H1 (cell line): Measurements from ENCODE around the gene INVS. TPM values are rescaled to one million over a fixed set of nuclear protein-coding genes. Genes with fewer than 3 reads are reported as not detected.

Source experiments
- CTCF ChIA-PET: fragments of 300-600 bp; sonication (Branson Sonifier 250); formaldehyde crosslinking; loops from one replicate; lab custom pipeline; 2021; ENCODE audit not compliant: partially characterized antibody; lab: Charles Lee
- POLR2A ChIA-PET: fragments of 300-600 bp; sonication (Branson Sonifier 250); formaldehyde crosslinking; loops from one replicate; lab custom pipeline; 2021; ENCODE audit warnings: inconsistent platforms; ENCODE audit not compliant: partially characterized antibody; lab: Charles Lee
- DNase-seq, 2 experiments: peaks; one replicate each; pipeline versions ENCODE4 v3.0.0 to v3.0.0-alpha.2; 2010 to 2022; ENCODE audit warnings: low spot score in 2 of 2, low read depth in 1 of 2, mixed read lengths in 1 of 2
- FAIRE-seq: peaks from 2 replicates; lab custom pipeline; 2011; peaks lifted over from hg19 to GRCh38; lab: Jason Lieb, UNC
- H2AFZ ChIP-seq: 2 replicates; pipeline ENCODE4 v1.8.1; 2012; ENCODE audit warnings: low read length, inconsistent platforms
- H2AK5ac ChIP-seq: 2 replicates; pipeline ENCODE4 v1.6.1; 2013; ENCODE audit warnings: low read depth, low read length
- H2BK120ac ChIP-seq: replicated peaks from 2 replicates; pipeline ENCODE3; 2013; ENCODE audit warnings: low read depth, low read length, inconsistent platforms
- H2BK12ac ChIP-seq: 2 replicates; pipeline ENCODE4 v1.6.1; 2013; ENCODE audit warnings: low read depth, low read length
- H2BK15ac ChIP-seq: 2 replicates; pipeline ENCODE4 v1.6.1; 2013; ENCODE audit warnings: low read length
- H2BK20ac ChIP-seq: 2 replicates; pipeline ENCODE4 v1.6.1; 2013; ENCODE audit warnings: low read length
- H2BK5ac ChIP-seq: 2 replicates; pipeline ENCODE4 v1.6.1; 2013; ENCODE audit warnings: low read depth, low read length
- H3K14ac ChIP-seq: 2 replicates; pipeline ENCODE4 v1.6.1; 2013; ENCODE audit warnings: inconsistent platforms; ENCODE audit not compliant: insufficient read length
- H3K18ac ChIP-seq: 2 replicates; pipeline ENCODE4 v1.6.1; 2013; ENCODE audit warnings: low read length; ENCODE audit errors: extremely low read depth
- H3K23ac ChIP-seq: 2 replicates; pipeline ENCODE4 v1.6.1; 2013; ENCODE audit warnings: inconsistent platforms; ENCODE audit not compliant: insufficient read length
- H3K23me2 ChIP-seq: 2 replicates; pipeline ENCODE4 v1.6.1; 2013; ENCODE audit warnings: low read depth, low read length
- H3K27ac ChIP-seq: 2 replicates; pipeline ENCODE4 v1.6.1; 2011; ENCODE audit warnings: low read depth, low read length, inconsistent platforms
- H3K27me3 ChIP-seq, 4 experiments: replicated peaks in 1 of 4; 1 replicate in 1 of 4; 2 replicates in 3 of 4; pipeline versions ENCODE4 v1.6.1 to v1.8.1; 2011 to 2013; ENCODE audit warnings: low read length in 3 of 4, mild to moderate bottlenecking in 3 of 4, inconsistent platforms in 2 of 4, mixed read lengths in 2 of 4, moderate library complexity in 1 of 4; ENCODE audit not compliant: control insufficient read depth in 3 of 4, insufficient read depth in 3 of 4; ENCODE audit errors: extremely low read depth in 1 of 4
- H3K36me3 ChIP-seq, 4 experiments: 2 replicates each; pipeline versions ENCODE4 v1.6.1 to v1.8.1; 2011 to 2013; ENCODE audit warnings: mild to moderate bottlenecking in 4 of 4, low read length in 3 of 4, moderate library complexity in 2 of 4, control low read depth in 1 of 4, inconsistent platforms in 1 of 4; ENCODE audit not compliant: insufficient read depth in 4 of 4, control insufficient read depth in 2 of 4
- H3K4ac ChIP-seq: replicated peaks from 2 replicates; pipeline ENCODE3; 2013; ENCODE audit warnings: low read length, low read depth, mixed read lengths, inconsistent platforms; ENCODE audit not compliant: insufficient read length
- H3K4me1 ChIP-seq, 4 experiments: replicated peaks in 1 of 4; 1 replicate in 1 of 4; 2 replicates in 3 of 4; pipeline versions ENCODE4 v1.6.1 to v1.8.1; 2011 to 2013; ENCODE audit warnings: low read length in 3 of 4, inconsistent platforms in 2 of 4, mixed read lengths in 1 of 4; ENCODE audit not compliant: insufficient read depth in 4 of 4, control insufficient read depth in 3 of 4
- H3K4me2 ChIP-seq, 2 experiments: 2 replicates each; pipeline versions ENCODE4 v1.6.1 to v1.8.1; 2011 to 2013; ENCODE audit warnings: low read depth in 2 of 2, low read length in 2 of 2, control low read depth in 1 of 2, inconsistent platforms in 1 of 2, mild to moderate bottlenecking in 1 of 2; ENCODE audit not compliant: insufficient read depth in 1 of 2
- H3K4me3 ChIP-seq, 4 experiments: fragments of 200-600, 300-600 bp in 1 of 4; sonication (generic), shearing (Covaris generic), sonication (Bioruptor Twin) in 1 of 4; 2 replicates each; pipeline versions ENCODE4 v1.5.1 to v1.8.1; 2011 to 2016; ENCODE audit warnings: low read length in 4 of 4, low read depth in 3 of 4, control low read depth in 2 of 4, inconsistent platforms in 2 of 4, mild to moderate bottlenecking in 2 of 4, mixed read lengths in 1 of 4, moderate library complexity in 1 of 4; ENCODE audit not compliant: insufficient read depth in 2 of 4; ENCODE audit errors: extremely low read depth in 1 of 4
- H3K56ac ChIP-seq: replicated peaks from 2 replicates; pipeline ENCODE3; 2013; ENCODE audit warnings: low read depth, mild to moderate bottlenecking, mixed read lengths, low read length, inconsistent platforms; ENCODE audit not compliant: insufficient read length
- H3K79me1 ChIP-seq: 2 replicates; pipeline ENCODE4 v1.6.1; 2013; ENCODE audit warnings: low read depth, low read length, control low read depth
- H3K79me2 ChIP-seq, 2 experiments: 2 replicates each; pipeline versions ENCODE4 v1.6.1 to v1.8.1; 2012 to 2013; ENCODE audit warnings: low read length in 2 of 2, mild to moderate bottlenecking in 2 of 2, inconsistent platforms in 1 of 2; ENCODE audit not compliant: insufficient read depth in 2 of 2, control insufficient read depth in 1 of 2
- H3K9ac ChIP-seq, 4 experiments: replicated peaks in 1 of 4; 1 replicate in 1 of 4; 2 replicates in 3 of 4; pipeline versions ENCODE4 v1.6.1 to v1.8.1; 2011 to 2013; ENCODE audit warnings: low read depth in 3 of 4, low read length in 3 of 4, control low read depth in 2 of 4, mild to moderate bottlenecking in 2 of 4, moderate library complexity in 2 of 4, inconsistent platforms in 1 of 4; ENCODE audit errors: extremely low read depth in 1 of 4
- H3K9me3 ChIP-seq, 2 experiments: 2 replicates each; pipeline versions ENCODE4 v1.6.1 to v1.8.1; 2012 to 2013; ENCODE audit warnings: mild to moderate bottlenecking in 2 of 2, moderate library complexity in 2 of 2, control low read depth in 1 of 2, inconsistent platforms in 1 of 2, low read depth in 1 of 2, low read length in 1 of 2, mixed read lengths in 1 of 2; ENCODE audit not compliant: insufficient read depth in 2 of 2
- H4K20me1 ChIP-seq, 2 experiments: replicated peaks in 1 of 2; 2 replicates each; pipeline versions ENCODE3 to v1.8.1; 2011 to 2013; ENCODE audit warnings: inconsistent platforms in 2 of 2, low read length in 2 of 2, mild to moderate bottlenecking in 1 of 2; ENCODE audit not compliant: insufficient read depth in 2 of 2, control insufficient read depth in 1 of 2
- H4K5ac ChIP-seq: 2 replicates; pipeline ENCODE4 v1.6.1; 2013; ENCODE audit warnings: low read length, low read depth, mixed read lengths, inconsistent platforms; ENCODE audit not compliant: insufficient read length
- H4K8ac ChIP-seq: 2 replicates; pipeline ENCODE4 v1.8.0; 2013; ENCODE audit warnings: mild to moderate bottlenecking, moderate library complexity, low read length, inconsistent platforms; ENCODE audit not compliant: insufficient read depth; ENCODE audit errors: extremely low read depth
- H4K91ac ChIP-seq: replicated peaks from 2 replicates; pipeline ENCODE3; 2013; ENCODE audit warnings: low read length, mixed read lengths, inconsistent platforms; ENCODE audit not compliant: insufficient read length
- ATF2 ChIP-seq: IDR thresholded peaks from 2 replicates; pipeline ENCODE4 v1.6.1; 2012; ENCODE audit warnings: low read length, inconsistent platforms
- BCL11A ChIP-seq, 2 experiments: IDR thresholded peaks; one replicate each; pipeline ENCODE4 v1.6.1; 2011; ENCODE audit warnings: low read depth in 2 of 2, low read length in 2 of 2, mild to moderate bottlenecking in 2 of 2
- CREB1 ChIP-seq: IDR thresholded peaks from 2 replicates; pipeline ENCODE4 v1.6.1; 2012; ENCODE audit warnings: inconsistent platforms
- EZH2 ChIP-seq: fragments of 200-600 bp; sonication (generic); IDR thresholded peaks from 2 replicates; pipeline ENCODE4 v1.7.1; 2012; ENCODE audit warnings: low read depth, mild to moderate bottlenecking, moderate library complexity, low read length, inconsistent platforms; ENCODE audit not compliant: severe bottlenecking
- FOSL1 ChIP-seq: IDR thresholded peaks from 2 replicates; pipeline ENCODE4 v1.6.1; 2011; ENCODE audit warnings: mild to moderate bottlenecking, low read depth, low read length, moderate library complexity; ENCODE audit not compliant: insufficient read depth
- GABPA ChIP-seq: IDR thresholded peaks from 2 replicates; pipeline ENCODE4 v1.6.1; 2011; ENCODE audit warnings: mild to moderate bottlenecking, low read length, moderate library complexity, borderline replicate concordance; ENCODE audit not compliant: insufficient read depth
- KDM4A ChIP-seq: IDR thresholded peaks from one replicate; pipeline ENCODE4 v1.7.1; 2012; ENCODE audit warnings: low read depth, mild to moderate bottlenecking, moderate library complexity, low read length, inconsistent platforms; ENCODE audit not compliant: severe bottlenecking
- NRF1 ChIP-seq: IDR thresholded peaks from 2 replicates; pipeline ENCODE4 v1.6.1; 2011; ENCODE audit warnings: mild to moderate bottlenecking, low read depth, low read length, improper control_type of control experiment
- PHF8 ChIP-seq: fragments of 200-600 bp; sonication (generic); conservative IDR thresholded peaks from 2 replicates; pipeline ENCODE4 v1.7.1; 2012; ENCODE audit warnings: low read depth, mild to moderate bottlenecking, inconsistent platforms, low read length, moderate library complexity
- POLR2A ChIP-seq, 2 experiments: IDR thresholded peaks; 1 replicate in 1 of 2; 2 replicates in 1 of 2; pipeline ENCODE4 v1.6.1; 2011; ENCODE audit warnings: low read depth in 2 of 2, low read length in 2 of 2, mild to moderate bottlenecking in 2 of 2; ENCODE audit errors: control extremely low read depth in 1 of 2
- POU5F1 ChIP-seq: IDR thresholded peaks from 2 replicates; pipeline ENCODE4 v1.6.1; 2011; ENCODE audit warnings: low read depth, mild to moderate bottlenecking, low read length, moderate library complexity
- SIRT6 ChIP-seq: IDR thresholded peaks from one replicate; pipeline ENCODE4 v1.7.1; 2012; ENCODE audit warnings: low read length, inconsistent platforms
- SUZ12 ChIP-seq: fragments of 200-600 bp; sonication (generic); IDR thresholded peaks from 2 replicates; pipeline ENCODE4 v1.6.1; 2012; ENCODE audit warnings: mild to moderate bottlenecking, inconsistent platforms, low read length, moderate library complexity, mixed read lengths
- TCF12 ChIP-seq: IDR thresholded peaks from 2 replicates; pipeline ENCODE4 v1.6.1; 2011; ENCODE audit warnings: low read depth, mild to moderate bottlenecking, low read length
- ZNF274 ChIP-seq: IDR thresholded peaks from 2 replicates; pipeline ENCODE4 v1.7.0; 2012; ENCODE audit warnings: low read length, borderline replicate concordance; ENCODE audit errors: extremely low read depth
- polyA plus RNA-seq, 7 experiments: library from polyadenylated mRNA; depleted of rRNA in 3 of 7; stranded (reverse) in 5 of 7; unstranded in 2 of 7; fragments of >200 nt in 5 of 7; fragments of 200-250 nt in 2 of 7; gene quantifications; 1 replicate in 5 of 7; 2 replicates in 1 of 7; 4 replicates in 1 of 7; pipeline versions ENCODE4 v1.2.1 to v1.2.3, GENCODE V29; 2011 to 2013; ENCODE audit warnings: missing spikeins in 2 of 7, mixed read lengths in 2 of 7
- total RNA-seq: library from RNA; stranded (reverse); fragmentation: NEBNext Ultra II Directional; extraction: Animal tissue kit (Norgen Biotek cat#: 25700); gene quantifications from 2 replicates; pipeline ENCODE4 v1.2.1, GENCODE V29; 2021

Gene INVS
- total and polyA plus RNA-seq, 2 of the 8 experiments (the other 6 are each of a cell fraction or from before 2014, with no cell fraction given): 4.1 to 6.9 TPM

- ChIA-PET POLR2A (interaction anchor here (0.6 kb wide), 1 partner anchor 939 kb away, joined by 3 read pairs; no protein-coding TSS in a partner anchor), CTCF (no interaction called here)
- DNase-seq: no peak
- no peak overlapping the region for H2BK120ac ChIP-seq
- H3K56ac ChIP-seq: no peak overlapping the region
- H4K8ac ChIP-seq: no peak overlapping the region
- H3K23me2 ChIP-seq: no peaks in the 10 kb centered on the region
- no peak overlapping the region for H2AK5ac ChIP-seq
- H3K27ac ChIP-seq: no peak overlapping the region
- H3K4me3 ChIP-seq: no peak overlapping the region
- H3K4ac ChIP-seq: no peak overlapping the region
- H2BK20ac ChIP-seq: no peak overlapping the region
- H3K27me3 ChIP-seq: no peaks in the 10 kb centered on the region
- H3K23ac ChIP-seq: no peak overlapping the region
- no peak overlapping the region for H3K18ac ChIP-seq
- no peak overlapping the region for H3K14ac ChIP-seq
- H3K36me3 ChIP-seq: peaks cover 0 to 5% (median 2%) of the 10 kb centered on the region in 4 experiments; a peak in 2 of 8 replicates
- no peaks in the 10 kb centered on the region for H4K20me1 ChIP-seq
- H4K91ac ChIP-seq: no peak overlapping the region
- H3K9me3 ChIP-seq: 0 out of 4 replicates have a peak, but pooled peaks cover 0 to 7% of the 10 kb centered on the region in 2 experiments
- no peak overlapping the region for H2BK5ac ChIP-seq
- H3K79me2 ChIP-seq: no peaks in the 10 kb centered on the region
- H4K5ac ChIP-seq: no peak overlapping the region
- no peak overlapping the region for H2BK12ac ChIP-seq
- H2AFZ ChIP-seq: no peak overlapping the region
- no peaks in the 10 kb centered on the region for H3K79me1 ChIP-seq
- H2BK15ac ChIP-seq: no peak overlapping the region
- no peak overlapping the region for H3K9ac ChIP-seq
- H3K4me1 ChIP-seq: no peaks in the 10 kb centered on the region
- FAIRE-seq: no peak
- H3K4me2 ChIP-seq: no peak overlapping the region
- TF ChIP-seq SUZ12 (no peak), ZNF274 (no peak), GABPA (no peak), CREB1 (no peak), POLR2A (IDR thresholded peaks at IDR 0.05; ENCODE audit: control extremely low read depth in 1 of 2, low read depth in 2 of 2, low read length in 2 of 2) (no peak), KDM4A (no peak), PHF8 (no peak), POU5F1 (no peak), BCL11A (IDR thresholded peaks at IDR 0.05; ENCODE audit: low read depth in 2 of 2, low read length in 2 of 2) (no peak), NRF1 (no peak), TCF12 (no peak), FOSL1 (no peak), EZH2 (no peak), SIRT6 (no peak), ATF2 (no peak)
Measured at GRCh38 chr9:100170085-100170484, 71.0 kb downstream of the INVS start.
